B cell (primary cell): ENCODE data around the gene TMEM106C. TPM values are rescaled to one million over a fixed set of nuclear protein-coding genes. Genes with fewer than 3 reads are reported as not detected.

Experiments used
- polyA plus RNA-seq: library from polyadenylated mRNA; depleted of rRNA; stranded (reverse); fragments of >200 nt; gene quantifications from 2 replicates; pipeline ENCODE4 v1.2.3, GENCODE V29; 2012
- total RNA-seq, 2 donors: library from RNA; stranded (reverse); fragments of 120-200 nt in 1 of 2; gene quantifications; 1 replicate in 1 of 2; 2 replicates in 1 of 2; pipeline versions ENCODE4 v1.2.3 to v1.2.4, GENCODE V29; 2013 to 2022

TMEM106C gene
- total and polyA plus RNA-seq, 2 donors (not counting 1 experiment from before 2014, with no cell fraction given): 37.5 to 44.2 TPM

Other genes starting within 250 kb of the TMEM106C start
- gene ENDOU, start 238.1 kb upstream of the TMEM106C start, total RNA-seq: not detected in 2 replicates
- 0.03 and 0.14 TPM in 2 replicates for gene ENDOU, start 238.1 kb upstream of the TMEM106C start, polyA plus RNA-seq
- gene RAPGEF3, start 204.7 kb upstream of the TMEM106C start, total RNA-seq: 5.2 and 5.4 TPM in 2 replicates
- 1.7 and 1.8 TPM in 2 replicates for gene RAPGEF3, start 204.7 kb upstream of the TMEM106C start, polyA plus RNA-seq
- gene SLC48A1, start 190.4 kb upstream of the TMEM106C start, total RNA-seq: 20.0 and 25.1 TPM in 2 replicates
- gene SLC48A1, start 190.4 kb upstream of the TMEM106C start, polyA plus RNA-seq: 6.4 and 8.0 TPM in 2 replicates
- gene HDAC7, start 143.7 kb upstream of the TMEM106C start, total RNA-seq: 175 and 178 TPM in 2 replicates
- 84.6 and 87.2 TPM in 2 replicates for gene HDAC7, start 143.7 kb upstream of the TMEM106C start, polyA plus RNA-seq
- 0.37 and 0.53 TPM in 2 replicates for gene VDR, start 58.6 kb upstream of the TMEM106C start, total RNA-seq
- gene VDR, start 58.6 kb upstream of the TMEM106C start, polyA plus RNA-seq: 0.42 and 0.75 TPM in 2 replicates
- gene COL2A1, start 40.9 kb downstream of the TMEM106C start, total RNA-seq: not detected in 2 replicates
- gene COL2A1, start 40.9 kb downstream of the TMEM106C start, polyA plus RNA-seq: not detected in 2 replicates
- gene SENP1, start 142.5 kb downstream of the TMEM106C start, total RNA-seq: 43.8 and 44.8 TPM in 2 replicates
- gene SENP1, start 142.5 kb downstream of the TMEM106C start, polyA plus RNA-seq: 7.3 and 8.9 TPM in 2 replicates
- gene PFKM, start 155.8 kb downstream of the TMEM106C start, total RNA-seq: 42.5 and 43.0 TPM in 2 replicates
- 20.3 and 20.8 TPM in 2 replicates for gene PFKM, start 155.8 kb downstream of the TMEM106C start, polyA plus RNA-seq
- gene ASB8, start 193.9 kb downstream of the TMEM106C start, total RNA-seq: 53.2 and 54.8 TPM in 2 replicates
- 22.7 and 26.0 TPM in 2 replicates for gene ASB8, start 193.9 kb downstream of the TMEM106C start, polyA plus RNA-seq
- gene CCDC184, start 220.0 kb downstream of the TMEM106C start, total RNA-seq: 0.54 and 0.66 TPM in 2 replicates
- gene CCDC184, start 220.0 kb downstream of the TMEM106C start, polyA plus RNA-seq: 1.4 and 1.6 TPM in 2 replicates
- not detected in 2 replicates for gene OR10AD1, start 239.7 kb downstream of the TMEM106C start, total RNA-seq
- not detected in 2 replicates for gene OR10AD1, start 239.7 kb downstream of the TMEM106C start, polyA plus RNA-seq